GM18519 (cell line): ENCODE results near the gene SHISAL2A.

ENCODE experiments used
- ATAC-seq: cut with Tn5 transposase; IDR thresholded peaks from one replicate; pipeline ENCODE4 v1.9.1; 2021; ENCODE audit warnings: mild to moderate bottlenecking, moderate library complexity; ENCODE audit not compliant: unreplicated experiment, low FRiP score

SHISAL2A gene

GRCh38 chr1:52658795-52659194 lies 25.8 kb downstream of the SHISAL2A start:
- no peak for ATAC-seq

- no peak for ATAC-seq
Measured at GRCh38 chr1:52659356-52659755, 26.4 kb downstream of the SHISAL2A start.

- ATAC-seq = no peak
Measured at GRCh38 chr1:52659851-52660596, 27.1 kb downstream of the SHISAL2A start.

GRCh38 chr1:52660807-52661206 lies 27.8 kb downstream of the SHISAL2A start:
- ATAC-seq = no peak

GRCh38 chr1:52662645-52663313 lies 29.8 kb downstream of the SHISAL2A start:
- no peak for ATAC-seq

GRCh38 chr1:52663716-52664115 lies 30.7 kb downstream of the SHISAL2A start:
- ATAC-seq = no peak

GRCh38 chr1:52665006-52665941 lies 32.3 kb downstream of the SHISAL2A start:
- no peak for ATAC-seq

- ATAC-seq = no peak
Measured at GRCh38 chr1:52667290-52667689, 34.3 kb downstream of the SHISAL2A start.

GRCh38 chr1:52667984-52668383 lies 35.0 kb downstream of the SHISAL2A start:
- ATAC-seq = no peak

GRCh38 chr1:52668711-52669110 lies 35.7 kb downstream of the SHISAL2A start:
- no peak for ATAC-seq

GRCh38 chr1:52669696-52670095 lies 36.7 kb downstream of the SHISAL2A start:
- no peak for ATAC-seq

- ATAC-seq = no peak
Measured at GRCh38 chr1:52670604-52671003, 37.6 kb downstream of the SHISAL2A start.

GRCh38 chr1:52672946-52673345 lies 40.0 kb downstream of the SHISAL2A start:
- ATAC-seq = no peak

GRCh38 chr1:52673513-52673912 lies 40.5 kb downstream of the SHISAL2A start:
- ATAC-seq = no peak

GRCh38 chr1:52674497-52675384 lies 41.8 kb downstream of the SHISAL2A start:
- ATAC-seq = no peak

- ATAC-seq = no peak
Measured at GRCh38 chr1:52676249-52676903, 43.4 kb downstream of the SHISAL2A start.

GRCh38 chr1:52677076-52677806 lies 44.3 kb downstream of the SHISAL2A start:
- ATAC-seq = no peak

GRCh38 chr1:52679048-52679447 lies 46.1 kb downstream of the SHISAL2A start:
- no peak for ATAC-seq

GRCh38 chr1:52679498-52679897 lies 46.5 kb downstream of the SHISAL2A start:
- ATAC-seq = no peak
